GM18498 (cell line): Measurements from ENCODE around the gene UBASH3A.
A peak's percentile ranks its signal among the peaks of the same experiment; 100 is the strongest.
"Not testable (repeated sequence)": the region's sequence is repeated elsewhere in the genome, so short reads cannot be mapped to it uniquely, and the experiment has no call there.

Experiments used
- ATAC-seq: cut with Tn5 transposase; IDR thresholded peaks from one replicate; pipeline ENCODE4 v1.9.1; 2021; ENCODE audit warnings: mild to moderate bottlenecking, moderate library complexity; ENCODE audit not compliant: unreplicated experiment

UBASH3A gene

GRCh38 chr21:42461881-42462877 is 58.5 kb downstream of the UBASH3A start:
- no peak for ATAC-seq

GRCh38 chr21:42463861-42464515 is 60.3 kb downstream of the UBASH3A start:
- no peak for ATAC-seq

GRCh38 chr21:42465008-42465802 is 61.5 kb downstream of the UBASH3A start:
- ATAC-seq: no peak

- no peak for ATAC-seq
Measured at GRCh38 chr21:42465803-42466127, 62.1 kb downstream of the UBASH3A start.

- no peak for ATAC-seq
Measured at GRCh38 chr21:42466700-42467099, 63.0 kb downstream of the UBASH3A start.

- ATAC-seq: no peak
Measured at GRCh38 chr21:42467140-42467983, 63.7 kb downstream of the UBASH3A start.

- ATAC-seq: no peak
Measured at GRCh38 chr21:42468491-42469131, 64.9 kb downstream of the UBASH3A start.

- peak; percentile 49 for ATAC-seq
Measured at GRCh38 chr21:42469272-42469671, 65.6 kb downstream of the UBASH3A start.

- not testable (repeated sequence) for ATAC-seq
Measured at GRCh38 chr21:42469726-42470125, 66.0 kb downstream of the UBASH3A start.

- ATAC-seq: no peak
Measured at GRCh38 chr21:42471206-42471605, 67.5 kb downstream of the UBASH3A start.

GRCh38 chr21:42471716-42472330 is 68.1 kb downstream of the UBASH3A start:
- ATAC-seq: no peak

GRCh38 chr21:42472521-42472920 is 68.8 kb downstream of the UBASH3A start:
- no peak for ATAC-seq

GRCh38 chr21:42473498-42474042 is 69.9 kb downstream of the UBASH3A start:
- no peak for ATAC-seq

GRCh38 chr21:42474043-42474831 is 70.5 kb downstream of the UBASH3A start:
- peak; percentile 62 for ATAC-seq

- ATAC-seq: no peak
Measured at GRCh38 chr21:42475036-42475435, 71.3 kb downstream of the UBASH3A start.

GRCh38 chr21:42475526-42476387 is 72.1 kb downstream of the UBASH3A start:
- no peak for ATAC-seq
